BLaER1 (cell line): Measurements from ENCODE around the gene NAP1L4.

Experiments used
- H3K27ac ChIP-seq: shearing (Covaris generic); formaldehyde crosslinking; 2 replicates; pipeline ENCODE4 v1.8.1; 2022
- H3K27me3 ChIP-seq: shearing (Covaris generic); formaldehyde crosslinking; 2 replicates; pipeline ENCODE4 v1.8.1; 2022
- H3K36me3 ChIP-seq: shearing (Covaris generic); formaldehyde crosslinking; 2 replicates; pipeline ENCODE4 v1.8.1; 2022
- H3K4me1 ChIP-seq: shearing (Covaris generic); formaldehyde crosslinking; 2 replicates; pipeline ENCODE4 v1.8.1; 2022
- H3K4me2 ChIP-seq: shearing (Covaris generic); formaldehyde crosslinking; 2 replicates; pipeline ENCODE4 v1.8.1; 2022
- H3K4me3 ChIP-seq: shearing (Covaris generic); formaldehyde crosslinking; 2 replicates; pipeline ENCODE4 v1.8.1; 2022
- H3K9ac ChIP-seq: shearing (Covaris generic); formaldehyde crosslinking; 2 replicates; pipeline ENCODE4 v1.8.1; 2022
- H3K9me3 ChIP-seq: shearing (Covaris generic); formaldehyde crosslinking; 2 replicates; pipeline ENCODE4 v1.8.1; 2022
- H4K20me1 ChIP-seq: shearing (Covaris generic); formaldehyde crosslinking; 2 replicates; pipeline ENCODE4 v1.8.1; 2022
- Cebpa-rat ChIP-seq: shearing (Covaris generic); IDR thresholded peaks from 2 replicates; pipeline ENCODE4 v1.8.1; 2022

NAP1L4 gene

GRCh38 chr11:2919837-2920236 is 72.3 kb downstream of the NAP1L4 start:
- H3K4me3 ChIP-seq = peak overlapping the region; percentile 33; the same call in 1 of the 2 replicates
- no peak for TF ChIP-seq Cebpa-rat
- peak overlapping the region; percentile 65; the same call in 1 of the 2 replicates for H3K9ac ChIP-seq
- H3K4me1 ChIP-seq = peaks cover 92% of the 10 kb centered on the region
- no peaks in the 10 kb centered on the region for H3K36me3 ChIP-seq
- H3K9me3 ChIP-seq = no peaks in the 10 kb centered on the region
- H3K27me3 ChIP-seq = no peaks in the 10 kb centered on the region
- peak overlapping the region; percentile 98 for H3K4me2 ChIP-seq
- H3K27ac ChIP-seq = peak overlapping the region; percentile 93
- H4K20me1 ChIP-seq = no peaks in the 10 kb centered on the region

DNA sequence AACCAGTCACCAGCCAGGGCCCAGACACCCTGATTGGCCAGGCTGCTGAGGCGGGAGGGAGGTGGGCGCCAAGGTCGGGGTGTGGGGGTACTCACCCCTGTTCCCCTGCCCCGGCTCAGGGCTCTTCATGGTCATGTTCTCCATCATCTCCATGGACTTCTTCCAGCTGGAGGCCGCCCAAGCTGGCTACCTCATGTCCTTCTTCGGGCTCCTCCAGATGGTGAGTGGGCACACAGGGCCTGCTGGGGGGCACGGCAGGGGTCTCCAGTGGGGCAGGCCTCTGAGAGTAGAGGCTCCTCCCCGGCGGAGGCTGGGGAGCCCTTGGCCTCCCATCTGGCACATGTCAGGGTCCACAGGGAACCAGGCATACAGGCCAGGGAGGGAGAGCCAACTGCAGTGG is 72.9 kb downstream of the NAP1L4 start:
- Histone ChIP-seq H3K27ac (peak overlapping the region; percentile 93), H3K36me3 (no peaks in the 10 kb centered on the region), H3K4me1 (peaks cover 92% of the 10 kb centered on the region), H3K4me3 (peak overlapping the region; percentile 33; the same call in 1 of the 2 replicates), H4K20me1 (no peaks in the 10 kb centered on the region), H3K27me3 (no peaks in the 10 kb centered on the region), H3K9ac (peak overlapping the region; percentile 41; the same call in 1 of the 2 replicates), H3K9me3 (no peaks in the 10 kb centered on the region), H3K4me2 (peak overlapping the region; percentile 98)
- no peak for TF ChIP-seq Cebpa-rat

- H3K27ac ChIP-seq = peak overlapping the region; percentile 93
- no peaks in the 10 kb centered on the region for H3K9me3 ChIP-seq
- peaks cover 98% of the 10 kb centered on the region for H3K4me1 ChIP-seq
- H3K36me3 ChIP-seq = no peaks in the 10 kb centered on the region
- TF ChIP-seq Cebpa-rat = no peak
- no peaks in the 10 kb centered on the region for H4K20me1 ChIP-seq
- peak overlapping the region; percentile 40; the same call in 1 of the 2 replicates for H3K9ac ChIP-seq
- H3K4me3 ChIP-seq = no peak overlapping the region
- peak overlapping the region; percentile 98 for H3K4me2 ChIP-seq
- H3K27me3 ChIP-seq = no peaks in the 10 kb centered on the region
Measured at GRCh38 chr11:2917842-2918490, 74.2 kb downstream of the NAP1L4 start.

- Histone ChIP-seq H3K4me1 (peaks cover 100% of the 10 kb centered on the region), H3K9ac (peak overlapping the region; percentile 40; the same call in 1 of the 2 replicates), H3K27ac (peak overlapping the region; percentile 93), H3K9me3 (no peaks in the 10 kb centered on the region), H4K20me1 (no peaks in the 10 kb centered on the region), H3K4me2 (peak overlapping the region; percentile 98), H3K27me3 (no peaks in the 10 kb centered on the region), H3K4me3 (no peak overlapping the region), H3K36me3 (no peaks in the 10 kb centered on the region)
- TF ChIP-seq Cebpa-rat = no peak
Measured at GRCh38 chr11:2916892-2917645, 75.1 kb downstream of the NAP1L4 start.

- Histone ChIP-seq H3K36me3 (no peaks in the 10 kb centered on the region), H3K4me3 (no peak overlapping the region), H3K27me3 (no peaks in the 10 kb centered on the region), H3K27ac (peak overlapping the region; percentile 93), H3K9ac (peak overlapping the region; percentile 74; the same call in 1 of the 2 replicates), H3K9me3 (no peaks in the 10 kb centered on the region), H3K4me2 (peak overlapping the region; percentile 98), H3K4me1 (peaks cover 100% of the 10 kb centered on the region), H4K20me1 (no peaks in the 10 kb centered on the region)
- no peak for TF ChIP-seq Cebpa-rat
Measured at GRCh38 chr11:2916114-2916891, 75.8 kb downstream of the NAP1L4 start.

DNA sequence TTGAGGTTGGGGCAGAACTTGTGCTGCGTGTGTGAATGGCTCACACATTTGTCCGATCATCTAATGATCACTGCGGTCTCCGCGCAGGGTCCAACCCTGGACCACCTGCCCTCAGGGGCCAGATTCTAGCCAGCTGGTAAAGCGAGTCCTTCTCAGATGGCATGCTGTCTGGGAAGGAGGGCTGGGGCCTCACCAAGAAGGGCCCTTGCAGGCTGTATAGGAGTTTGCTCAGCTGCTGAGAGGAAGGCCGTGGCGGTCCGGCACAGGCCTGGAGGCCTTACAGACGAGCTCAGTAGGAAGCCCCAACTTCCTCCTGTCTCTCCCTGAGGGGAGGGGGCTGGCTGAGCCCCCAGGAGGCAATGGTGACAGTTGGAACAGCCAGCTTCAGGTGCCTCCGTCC is 76.7 kb downstream of the NAP1L4 start:
- Histone ChIP-seq H3K4me3 (no peak overlapping the region), H3K9me3 (no peaks in the 10 kb centered on the region), H3K36me3 (no peaks in the 10 kb centered on the region), H3K27me3 (no peaks in the 10 kb centered on the region), H3K4me2 (peak overlapping the region; percentile 98), H4K20me1 (no peaks in the 10 kb centered on the region), H3K9ac (peak overlapping the region; percentile 74), H3K4me1 (peaks cover 100% of the 10 kb centered on the region), H3K27ac (peak overlapping the region; percentile 93)
- TF ChIP-seq Cebpa-rat = no peak

- Histone ChIP-seq H4K20me1 (no peaks in the 10 kb centered on the region), H3K36me3 (no peaks in the 10 kb centered on the region), H3K9ac (peak overlapping the region; percentile 74), H3K4me2 (peak overlapping the region; percentile 98), H3K4me1 (peaks cover 100% of the 10 kb centered on the region), H3K27me3 (no peaks in the 10 kb centered on the region), H3K9me3 (no peaks in the 10 kb centered on the region), H3K27ac (peak overlapping the region; percentile 93), H3K4me3 (peak overlapping the region; percentile 52)
- no peak for TF ChIP-seq Cebpa-rat
Measured at GRCh38 chr11:2914455-2915195, 77.5 kb downstream of the NAP1L4 start.

GRCh38 chr11:2913776-2914175 is 78.4 kb downstream of the NAP1L4 start:
- no peaks in the 10 kb centered on the region for H4K20me1 ChIP-seq
- H3K27me3 ChIP-seq = no peaks in the 10 kb centered on the region
- peaks cover 98% of the 10 kb centered on the region for H3K4me1 ChIP-seq
- peak overlapping the region; percentile 93 for H3K27ac ChIP-seq
- H3K4me2 ChIP-seq = peak overlapping the region; percentile 98
- TF ChIP-seq Cebpa-rat = no peak
- H3K9me3 ChIP-seq = no peaks in the 10 kb centered on the region
- peak overlapping the region; percentile 74 for H3K9ac ChIP-seq
- peak overlapping the region; percentile 52 for H3K4me3 ChIP-seq
- no peaks in the 10 kb centered on the region for H3K36me3 ChIP-seq

GRCh38 chr11:2913019-2913431 is 79.1 kb downstream of the NAP1L4 start:
- Histone ChIP-seq H3K4me1 (peaks cover 98% of the 10 kb centered on the region), H3K4me2 (peak overlapping the region; percentile 98)

More at GRCh38 chr11:2913019-2913431, 79.1 kb downstream of the NAP1L4 start:
- no peaks in the 10 kb centered on the region for H4K20me1 ChIP-seq
- H3K9me3 ChIP-seq = no peaks in the 10 kb centered on the region
- peak overlapping the region; percentile 74 for H3K9ac ChIP-seq
- TF ChIP-seq Cebpa-rat = no peak
- H3K4me3 ChIP-seq = peak overlapping the region; percentile 52; the same call in 1 of the 2 replicates
- no peaks in the 10 kb centered on the region for H3K27me3 ChIP-seq
- H3K27ac ChIP-seq = peak overlapping the region; percentile 93
- H3K36me3 ChIP-seq = no peaks in the 10 kb centered on the region
